Measurements from ENCODE around the gene FBXO42. TPM values are rescaled to one million over a fixed set of nuclear protein-coding genes. Genes with fewer than 3 reads are reported as not detected.

Gene FBXO42
- total RNA-seq, 4 donors from 2014 or later: 21.0 to 30.3 (median 23.0) TPM

DNA sequence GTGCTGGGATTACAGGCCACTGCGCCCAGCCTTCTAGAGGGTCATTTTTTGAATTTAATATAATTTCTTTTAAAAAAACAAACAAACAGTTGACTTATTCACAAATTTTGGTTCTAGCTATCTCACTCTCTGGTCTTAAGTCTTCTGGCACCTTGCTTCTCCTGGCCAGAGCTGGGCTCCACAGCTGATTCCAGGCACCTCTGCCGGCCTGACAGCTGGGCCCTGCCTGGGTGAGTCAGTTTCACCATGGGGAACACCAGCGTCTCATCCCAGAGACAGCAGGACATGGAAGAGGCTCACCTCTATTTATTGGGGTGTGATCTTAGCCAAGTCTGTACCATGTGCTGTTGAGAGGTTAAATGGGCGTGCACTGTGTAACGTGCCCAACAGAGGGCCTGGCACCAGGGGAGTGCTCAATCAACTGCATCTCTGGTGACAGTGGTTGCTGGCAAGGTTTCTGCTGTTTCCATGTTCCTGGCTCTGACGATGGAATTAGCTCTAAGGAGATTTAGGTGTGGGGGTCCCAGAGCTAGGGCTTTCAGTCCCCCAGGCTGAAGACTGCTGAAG lies 116.3 kb downstream of the FBXO42 start:
- Histone ChIP-seq H3K4me1 (peaks cover 0 to 5% of the 10 kb centered on the region in 2 donors), H3K36me3 (no peaks in the 10 kb centered on the region), H3K27ac (peak overlapping the region; percentile 79 to 90), H3K4me3 (peak overlapping the region; percentile 50 to 51), H3K27me3 (no peaks in the 10 kb centered on the region), H3K9me3 (no peaks in the 10 kb centered on the region)
- no peak for DNase-seq
- intact Hi-C loops (cut with DNase I; ENCODE audit: low total_unique reads): no loop called here
- TF ChIP-seq, protein P1, sequence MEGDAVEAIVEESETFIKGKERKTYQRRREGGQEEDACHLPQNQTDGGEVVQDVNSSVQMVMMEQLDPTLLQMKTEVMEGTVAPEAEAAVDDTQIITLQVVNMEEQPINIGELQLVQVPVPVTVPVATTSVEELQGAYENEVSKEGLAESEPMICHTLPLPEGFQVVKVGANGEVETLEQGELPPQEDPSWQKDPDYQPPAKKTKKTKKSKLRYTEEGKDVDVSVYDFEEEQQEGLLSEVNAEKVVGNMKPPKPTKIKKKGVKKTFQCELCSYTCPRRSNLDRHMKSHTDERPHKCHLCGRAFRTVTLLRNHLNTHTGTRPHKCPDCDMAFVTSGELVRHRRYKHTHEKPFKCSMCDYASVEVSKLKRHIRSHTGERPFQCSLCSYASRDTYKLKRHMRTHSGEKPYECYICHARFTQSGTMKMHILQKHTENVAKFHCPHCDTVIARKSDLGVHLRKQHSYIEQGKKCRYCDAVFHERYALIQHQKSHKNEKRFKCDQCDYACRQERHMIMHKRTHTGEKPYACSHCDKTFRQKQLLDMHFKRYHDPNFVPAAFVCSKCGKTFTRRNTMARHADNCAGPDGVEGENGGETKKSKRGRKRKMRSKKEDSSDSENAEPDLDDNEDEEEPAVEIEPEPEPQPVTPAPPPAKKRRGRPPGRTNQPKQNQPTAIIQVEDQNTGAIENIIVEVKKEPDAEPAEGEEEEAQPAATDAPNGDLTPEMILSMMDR (IDR thresholded peaks at IDR 0.05): peak in 1 of 4 experiments; percentile 16
- TF ChIP-seq POLR2A (IDR thresholded peaks at IDR 0.05): no peak

DNA sequence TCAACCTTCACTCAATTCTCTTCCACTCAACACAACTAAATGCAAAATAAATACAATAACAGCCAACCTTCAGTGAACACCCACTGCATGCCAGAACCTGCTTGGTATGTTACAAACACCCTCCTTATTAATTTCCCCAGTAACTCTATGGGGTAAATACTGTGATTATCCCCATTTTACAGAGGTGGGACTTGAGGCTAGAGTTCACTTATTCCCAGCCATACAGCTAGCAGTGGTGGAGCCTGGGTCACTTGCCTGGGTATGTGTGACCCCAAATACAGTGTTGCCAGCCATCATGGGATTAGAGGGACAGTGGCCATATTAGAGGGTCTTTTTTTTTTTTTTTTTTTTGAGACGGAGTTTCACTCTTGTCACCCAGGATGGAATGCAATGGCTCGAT lies 116.9 kb downstream of the FBXO42 start:
- no peak for DNase-seq
- TF ChIP-seq POLR2A (IDR thresholded peaks at IDR 0.05): no peak
- TF ChIP-seq, protein P1 (IDR thresholded peaks at IDR 0.05): no peak
- H3K9me3 ChIP-seq: no peaks in the 10 kb centered on the region
- H3K36me3 ChIP-seq: no peaks in the 10 kb centered on the region
- H3K4me1 ChIP-seq: peaks cover 0 to 5% of the 10 kb centered on the region in 2 donors
- intact Hi-C loops (cut with DNase I; ENCODE audit: low total_unique reads): no loop called here
- no peaks in the 10 kb centered on the region for H3K27me3 ChIP-seq
- no peak overlapping the region for H3K4me3 ChIP-seq
- peak overlapping the region in 1 of 2 donors; percentile 90 for H3K27ac ChIP-seq

DNA sequence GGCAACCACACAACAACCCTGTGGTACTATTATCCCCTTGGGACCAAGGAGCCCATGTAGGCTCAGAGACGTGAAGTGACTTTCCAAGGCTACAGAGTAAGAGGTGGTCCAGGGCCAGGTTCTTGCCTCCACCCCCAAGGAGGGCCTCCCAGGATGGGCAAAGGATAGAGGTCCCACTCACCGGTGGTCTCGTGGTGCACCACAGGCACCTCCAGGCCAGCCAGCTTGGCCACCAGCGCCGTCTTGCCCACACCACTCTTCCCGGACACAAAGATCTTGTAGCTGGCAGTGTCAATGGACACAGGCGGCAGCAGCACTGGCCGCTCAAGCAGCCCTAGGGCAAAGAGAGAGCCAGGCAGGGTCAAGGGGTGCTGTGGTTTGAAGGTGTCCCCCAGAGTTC lies 118.8 kb downstream of the FBXO42 start:
- Histone ChIP-seq H3K9me3 (no peaks in the 10 kb centered on the region), H3K4me1 (peaks cover 0 to 5% of the 10 kb centered on the region in 2 donors), H3K27ac (no peak overlapping the region), H3K4me3 (no peak overlapping the region), H3K36me3 (no peaks in the 10 kb centered on the region), H3K27me3 (no peaks in the 10 kb centered on the region)
- intact Hi-C loops (cut with DNase I; ENCODE audit: low total_unique reads): no loop called here
- no peak for DNase-seq
- TF ChIP-seq POLR2A (IDR thresholded peaks at IDR 0.05): no peak
- TF ChIP-seq, protein P1 (IDR thresholded peaks at IDR 0.05): no peak

DNA sequence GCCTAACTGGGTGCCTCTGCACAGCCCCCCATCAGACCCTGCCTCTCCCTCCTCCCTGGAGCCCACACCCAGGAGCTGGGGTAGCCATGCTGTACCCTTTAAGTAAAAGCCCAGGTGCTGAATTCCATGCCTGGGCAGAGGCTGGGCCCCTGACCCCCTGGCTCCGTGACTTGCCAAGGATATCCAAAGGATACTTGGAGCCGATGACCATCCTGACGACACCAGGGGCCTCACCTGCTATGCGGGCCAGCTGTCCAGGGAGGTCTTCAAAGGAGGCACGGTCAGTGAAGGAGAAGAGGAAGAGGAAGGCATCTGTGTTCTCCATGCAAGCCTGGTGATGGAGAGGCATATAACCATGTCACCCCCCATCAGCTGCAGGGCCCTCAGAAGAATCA lies 120.0 kb downstream of the FBXO42 start:
- H3K4me1 ChIP-seq: no peaks in the 10 kb centered on the region
- no peak overlapping the region for H3K4me3 ChIP-seq
- no peaks in the 10 kb centered on the region for H3K9me3 ChIP-seq
- no peak for DNase-seq
- TF ChIP-seq POLR2A (IDR thresholded peaks at IDR 0.05): no peak
- TF ChIP-seq, protein P1 (IDR thresholded peaks at IDR 0.05): no peak
- no peak overlapping the region for H3K27ac ChIP-seq
- intact Hi-C loops (cut with DNase I; ENCODE audit: low total_unique reads): no loop called here
- H3K27me3 ChIP-seq: peaks cover 0 to 7% of the 10 kb centered on the region in 2 donors
- H3K36me3 ChIP-seq: no peaks in the 10 kb centered on the region

DNA sequence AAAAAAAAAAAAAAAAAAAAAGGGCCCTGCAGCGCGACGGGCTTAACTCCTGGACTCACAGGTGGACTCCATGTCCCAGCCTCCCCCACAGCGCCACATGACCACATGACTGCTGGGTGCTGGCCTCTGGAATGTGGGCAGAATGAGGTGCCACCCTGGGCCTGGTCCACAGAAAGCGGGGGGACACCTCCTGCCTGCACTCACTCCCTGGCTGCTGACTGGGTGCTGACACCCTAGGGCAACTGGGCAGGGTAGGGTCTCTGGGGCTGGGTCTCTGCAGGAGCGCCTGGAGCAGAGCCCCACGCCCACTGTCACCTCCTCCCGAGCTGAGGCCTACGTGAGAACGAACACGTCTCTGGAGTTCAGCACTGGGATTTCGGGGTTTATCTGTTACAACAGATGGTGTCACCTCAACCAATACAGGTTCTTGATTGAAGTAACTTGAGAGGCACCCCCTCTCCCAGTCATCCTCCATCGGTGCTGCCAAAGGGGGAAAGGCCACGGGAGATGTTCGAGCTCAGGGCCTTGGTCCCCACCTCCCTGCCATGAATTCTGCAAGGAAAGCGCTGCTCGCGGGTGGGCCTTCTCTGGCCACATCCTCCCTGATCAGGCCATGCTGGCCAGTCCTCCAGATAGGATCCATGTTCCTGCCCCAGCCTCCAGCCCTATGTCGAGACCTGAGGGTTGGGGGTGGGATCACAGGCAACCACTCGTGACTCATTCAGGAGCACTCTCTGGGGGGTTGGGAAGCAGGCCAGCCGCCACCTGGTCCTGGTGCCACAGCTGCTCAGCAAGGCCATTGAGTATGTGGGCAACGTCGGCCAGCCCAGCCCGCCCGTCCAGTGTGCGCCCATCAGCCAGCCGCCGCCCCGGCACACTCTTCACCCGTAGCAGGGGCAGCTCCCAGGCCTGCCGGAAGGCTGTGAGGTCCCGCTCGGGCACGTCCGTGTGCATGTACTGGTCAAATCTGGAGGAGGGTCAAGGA lies 120.7 kb downstream of the FBXO42 start:
- H3K9me3 ChIP-seq: no peaks in the 10 kb centered on the region
- H3K4me1 ChIP-seq: no peaks in the 10 kb centered on the region
- no peak overlapping the region for H3K4me3 ChIP-seq
- H3K27me3 ChIP-seq: peaks cover 3 to 12% of the 10 kb centered on the region in 2 donors
- H3K27ac ChIP-seq: no peak overlapping the region
- H3K36me3 ChIP-seq: no peaks in the 10 kb centered on the region
- TF ChIP-seq, protein P1 (IDR thresholded peaks at IDR 0.05): no peak
- TF ChIP-seq POLR2A (IDR thresholded peaks at IDR 0.05): no peak
- intact Hi-C loops (cut with DNase I; ENCODE audit: low total_unique reads): no loop called here
- DNase-seq: no peak
